GM12872 (cell line): ENCODE data around the gene YIPF2.

Source experiments
- TF ChIP-seq, protein P1 (sequence below): IDR thresholded peaks from 3 replicates; pipeline ENCODE4 v1.5.1; 2011; ENCODE audit warnings: low read depth, mild to moderate bottlenecking, low read length, moderate library complexity; ENCODE audit not compliant: insufficient read depth

The YIPF2 gene

GRCh38 chr19:10911579-10912363, 16.7 kb downstream of the YIPF2 start:
- TF ChIP-seq, protein P1, sequence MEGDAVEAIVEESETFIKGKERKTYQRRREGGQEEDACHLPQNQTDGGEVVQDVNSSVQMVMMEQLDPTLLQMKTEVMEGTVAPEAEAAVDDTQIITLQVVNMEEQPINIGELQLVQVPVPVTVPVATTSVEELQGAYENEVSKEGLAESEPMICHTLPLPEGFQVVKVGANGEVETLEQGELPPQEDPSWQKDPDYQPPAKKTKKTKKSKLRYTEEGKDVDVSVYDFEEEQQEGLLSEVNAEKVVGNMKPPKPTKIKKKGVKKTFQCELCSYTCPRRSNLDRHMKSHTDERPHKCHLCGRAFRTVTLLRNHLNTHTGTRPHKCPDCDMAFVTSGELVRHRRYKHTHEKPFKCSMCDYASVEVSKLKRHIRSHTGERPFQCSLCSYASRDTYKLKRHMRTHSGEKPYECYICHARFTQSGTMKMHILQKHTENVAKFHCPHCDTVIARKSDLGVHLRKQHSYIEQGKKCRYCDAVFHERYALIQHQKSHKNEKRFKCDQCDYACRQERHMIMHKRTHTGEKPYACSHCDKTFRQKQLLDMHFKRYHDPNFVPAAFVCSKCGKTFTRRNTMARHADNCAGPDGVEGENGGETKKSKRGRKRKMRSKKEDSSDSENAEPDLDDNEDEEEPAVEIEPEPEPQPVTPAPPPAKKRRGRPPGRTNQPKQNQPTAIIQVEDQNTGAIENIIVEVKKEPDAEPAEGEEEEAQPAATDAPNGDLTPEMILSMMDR = no peak

DNA sequence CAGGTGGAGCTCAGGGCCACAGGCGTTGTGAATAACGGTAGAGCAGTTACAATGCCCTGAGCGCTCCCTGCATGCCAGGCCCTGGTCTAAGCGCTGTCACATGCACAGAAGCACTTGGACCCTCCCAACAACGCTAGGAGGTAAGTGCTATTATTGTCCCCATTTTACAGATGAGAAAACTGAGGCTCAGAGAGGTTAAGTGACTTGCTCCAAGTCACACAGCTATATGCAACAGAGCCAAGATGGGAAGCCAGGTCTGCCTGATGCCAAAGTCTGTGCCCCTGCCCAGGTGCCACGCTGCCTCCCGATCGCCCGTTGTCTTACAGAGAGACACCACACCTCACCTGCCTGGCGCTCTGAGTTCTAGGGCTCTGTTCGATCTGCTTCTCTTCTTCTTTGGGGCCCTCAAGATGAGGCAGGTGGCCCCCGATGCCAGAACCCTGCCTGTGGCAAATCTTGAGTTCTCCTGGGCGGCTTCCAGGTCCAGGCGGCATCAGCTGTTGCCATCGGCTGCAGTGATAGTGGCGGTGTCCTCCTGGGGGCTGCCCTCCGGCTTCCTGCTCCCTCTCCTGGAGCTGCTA, 20.0 kb downstream of the YIPF2 start:
- TF ChIP-seq, protein P1 = no peak

DNA sequence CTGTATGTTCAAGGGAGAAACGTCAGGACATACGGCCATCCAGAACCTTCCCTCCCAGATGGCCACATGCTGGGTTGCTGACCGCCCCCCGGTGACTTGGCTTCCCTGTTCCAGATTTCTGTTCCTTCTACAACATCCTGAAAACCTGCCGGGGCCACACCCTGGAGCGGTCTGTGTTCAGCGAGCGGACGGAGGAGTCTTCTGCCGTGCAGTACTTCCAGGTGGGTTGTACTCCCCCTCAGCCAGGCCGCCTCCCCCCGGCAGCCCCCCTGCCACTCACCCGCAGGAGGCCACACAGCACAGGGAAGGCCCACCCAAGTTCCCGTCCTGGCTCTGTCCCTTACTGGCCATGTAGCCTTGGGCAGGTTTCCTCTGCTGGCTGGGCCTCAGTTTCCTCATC, 20.5 kb downstream of the YIPF2 start:
- TF ChIP-seq, protein P1 = no peak

- TF ChIP-seq, protein P1 = no peak
These were observed 29.2 kb downstream of the YIPF2 start for GRCh38 chr19:10899151-10899653.

DNA sequence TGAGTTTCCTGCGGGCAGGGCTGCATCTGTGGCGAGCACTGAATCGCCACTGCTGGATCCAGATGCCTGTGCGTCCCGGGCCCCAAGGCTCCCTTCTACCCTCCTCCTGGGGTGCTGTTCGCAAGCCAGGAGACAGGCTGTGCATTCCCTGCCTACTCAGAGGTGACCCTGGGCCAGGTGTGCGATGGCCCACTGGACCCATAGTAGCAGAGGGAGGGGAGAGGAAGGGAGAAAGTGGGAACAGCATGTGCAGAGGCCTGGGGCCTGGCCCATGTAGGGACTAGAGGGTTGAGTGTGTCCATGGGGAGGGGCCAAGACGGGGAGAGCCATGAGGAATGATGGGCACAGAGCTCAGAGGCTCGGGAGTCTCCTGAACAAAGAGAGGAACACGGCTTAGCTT, 29.8 kb downstream of the YIPF2 start:
- TF ChIP-seq, protein P1 = no peak

- TF ChIP-seq, protein P1 = no peak
These were observed 31.4 kb downstream of the YIPF2 start for GRCh38 chr19:10896851-10897526.

DNA sequence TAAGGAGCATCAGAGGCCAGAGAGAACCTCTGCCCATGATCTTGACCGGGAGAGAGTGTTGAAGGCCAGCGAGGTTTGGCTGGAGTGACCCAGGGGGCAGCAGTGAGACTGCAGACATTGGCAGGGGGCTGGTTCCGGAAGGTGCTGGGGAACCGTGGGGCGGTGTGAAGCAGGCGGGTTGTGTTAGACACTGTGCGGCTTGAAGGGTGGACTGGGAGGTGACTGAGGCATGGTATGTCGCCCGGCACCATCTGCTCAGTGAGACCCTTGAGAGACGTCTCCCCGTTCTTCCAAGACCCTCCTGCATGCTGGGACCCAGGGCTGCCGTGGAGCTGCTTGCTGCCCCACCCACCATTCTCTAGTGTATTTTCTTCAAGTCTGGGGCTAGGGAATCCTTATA, 32.5 kb downstream of the YIPF2 start:
- TF ChIP-seq, protein P1 = no peak
